ENCODE measurements around the gene STK4. TPM values are rescaled to one million over a fixed set of nuclear protein-coding genes. Genes with fewer than 3 reads are reported as not detected.

Gene STK4
- total RNA-seq, 1 experiment from 2014 or later, result 43.0 TPM

DNA sequence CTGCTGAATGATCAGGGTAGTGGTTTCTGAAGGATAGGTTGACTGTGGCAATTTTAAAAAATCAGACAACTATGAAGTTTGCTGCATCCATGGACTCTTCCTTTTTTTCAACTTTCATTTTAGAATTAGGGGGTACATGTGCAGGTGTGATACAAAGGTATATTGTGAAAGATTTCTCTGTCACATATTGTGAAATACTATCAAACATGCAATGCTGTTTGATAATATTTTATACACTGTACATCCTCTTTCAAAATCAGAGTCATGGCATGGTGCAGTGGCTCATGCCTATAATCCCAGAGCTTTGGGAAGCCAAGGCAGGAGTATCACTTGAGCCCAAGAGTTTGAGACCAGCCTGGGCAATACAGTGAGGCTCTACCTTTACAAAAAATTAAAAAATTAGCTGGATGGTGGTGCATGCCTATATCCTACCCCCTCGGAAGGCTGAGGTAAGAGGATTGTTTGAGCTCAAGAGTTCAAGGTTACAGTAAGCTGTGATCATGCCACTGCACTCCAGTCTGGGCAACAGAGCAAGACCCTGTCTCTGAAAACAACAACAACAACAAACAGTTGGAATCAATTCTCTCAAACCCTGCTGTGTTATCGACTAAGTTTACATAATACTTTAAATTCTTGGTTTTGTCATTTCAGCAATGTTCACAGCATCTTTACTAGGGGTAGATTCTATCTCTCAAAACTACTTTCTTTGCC is 153.4 kb downstream of the STK4 start:
- no peak overlapping the region for H3K4me3 Mint-ChIP-seq
- Histone ChIP-seq H2BK5ac (ENCODE audit: insufficient read length, low read length) (no peak overlapping the region), H2BK120ac (ENCODE audit: low read depth, low read length, poor library complexity, severe bottlenecking) (no peak overlapping the region), H2AFZ (ENCODE audit: low read length) (no peak overlapping the region), H3K4me1 (ENCODE audit: insufficient read depth, low read length) (no peaks in the 10 kb centered on the region), H3K18ac (ENCODE audit: insufficient read length, low read depth, low read length) (no peak overlapping the region), H2BK15ac (ENCODE audit: low read depth, low read length) (no peak overlapping the region), H3K23me2 (ENCODE audit: insufficient read length, low read depth, low read length, poor library complexity, severe bottlenecking) (no peaks in the 10 kb centered on the region), H3K27me3 (ENCODE audit: insufficient read depth, low read length) (no peaks in the 10 kb centered on the region), H3K9me3 (ENCODE audit: control insufficient read depth, low read depth, low read length) (no peaks in the 10 kb centered on the region), H4K91ac (ENCODE audit: insufficient read length, low read depth, low read length) (no peak overlapping the region), H3K9ac (ENCODE audit: extremely low read depth, insufficient read length, low read length) (no peak overlapping the region), H3K14ac (ENCODE audit: insufficient read depth, low read length) (no peak overlapping the region), H2AK5ac (ENCODE audit: insufficient read length, low read length) (no peak overlapping the region), H3K27ac (ENCODE audit: insufficient read length, low read depth, low read length) (no peak overlapping the region), H3K79me2 (ENCODE audit: insufficient read depth, low read length) (no peaks in the 10 kb centered on the region), H2BK12ac (ENCODE audit: insufficient read length, low read depth, low read length) (no peak overlapping the region), H3K4me2 (ENCODE audit: insufficient read depth, insufficient read length, low read length) (no peak overlapping the region), H2BK20ac (ENCODE audit: low read depth, low read length, poor library complexity, severe bottlenecking) (no peak overlapping the region), H3K56ac (ENCODE audit: insufficient read length, low read depth, low read length) (no peak overlapping the region), H3T11ph (ENCODE audit: low read length) (no peak overlapping the region), H4K5ac (ENCODE audit: insufficient read length, low read depth, low read length) (no peak overlapping the region), H3K4ac (ENCODE audit: low read depth, low read length) (no peak overlapping the region), H4K8ac (replicated peaks; ENCODE audit: insufficient read length, low read depth, low read length) (no peak overlapping the region), H3K79me1 (ENCODE audit: insufficient read depth, low read depth, low read length, poor library complexity, severe bottlenecking) (no peaks in the 10 kb centered on the region), H3K23ac (ENCODE audit: insufficient read length, low read depth, low read length) (no peak overlapping the region), H4K20me1 (ENCODE audit: control insufficient read depth, insufficient read depth, insufficient read length) (no peaks in the 10 kb centered on the region)
- H3K36me3 Mint-ChIP-seq (ENCODE audit: insufficient read depth in 1 of 3, low read depth in 3 of 3), result no peaks in the 10 kb centered on the region
- peaks cover 0 to 3% of the 10 kb centered on the region in 2 experiments; a peak in 3 of 5 replicates for H3K9me3 Mint-ChIP-seq
- no peak overlapping the region for H3K27ac Mint-ChIP-seq
- TF ChIP-seq, protein P1, sequence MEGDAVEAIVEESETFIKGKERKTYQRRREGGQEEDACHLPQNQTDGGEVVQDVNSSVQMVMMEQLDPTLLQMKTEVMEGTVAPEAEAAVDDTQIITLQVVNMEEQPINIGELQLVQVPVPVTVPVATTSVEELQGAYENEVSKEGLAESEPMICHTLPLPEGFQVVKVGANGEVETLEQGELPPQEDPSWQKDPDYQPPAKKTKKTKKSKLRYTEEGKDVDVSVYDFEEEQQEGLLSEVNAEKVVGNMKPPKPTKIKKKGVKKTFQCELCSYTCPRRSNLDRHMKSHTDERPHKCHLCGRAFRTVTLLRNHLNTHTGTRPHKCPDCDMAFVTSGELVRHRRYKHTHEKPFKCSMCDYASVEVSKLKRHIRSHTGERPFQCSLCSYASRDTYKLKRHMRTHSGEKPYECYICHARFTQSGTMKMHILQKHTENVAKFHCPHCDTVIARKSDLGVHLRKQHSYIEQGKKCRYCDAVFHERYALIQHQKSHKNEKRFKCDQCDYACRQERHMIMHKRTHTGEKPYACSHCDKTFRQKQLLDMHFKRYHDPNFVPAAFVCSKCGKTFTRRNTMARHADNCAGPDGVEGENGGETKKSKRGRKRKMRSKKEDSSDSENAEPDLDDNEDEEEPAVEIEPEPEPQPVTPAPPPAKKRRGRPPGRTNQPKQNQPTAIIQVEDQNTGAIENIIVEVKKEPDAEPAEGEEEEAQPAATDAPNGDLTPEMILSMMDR (conservative IDR thresholded peaks at IDR 0.05), result no peak
- H3K4me1 Mint-ChIP-seq, result peaks cover 6 to 8% of the 10 kb centered on the region in 2 experiments
- H3K27me3 Mint-ChIP-seq (ENCODE audit: low read depth), result peaks cover 17% of the 10 kb centered on the region
- WGBS (ENCODE audit: extremely low coverage, insufficient read length, low lambda C conversion rate), result no CpG with 5 or more reads among the region's 2 CpGs
- DNase-seq, result no peak

Measured in H9 (cell line).